ENCODE results near the gene NRG4. TPM values are rescaled to one million over a fixed set of nuclear protein-coding genes. Genes with fewer than 3 reads are reported as not detected.

NRG4 gene
- total RNA-seq, 2 donors from 2014 or later, result not detected

Other genes starting within 250 kb of the NRG4 start
- 10 to 100 TPM; 17.0 to 26.1 TPM for gene UBE2Q2, start 169.0 kb downstream of the NRG4 start, total RNA-seq
- 10 to 100 TPM; 36.8 to 55.1 TPM for gene FBXO22, start 108.5 kb downstream of the NRG4 start, total RNA-seq
- gene TMEM266, start 47.6 kb upstream of the NRG4 start, total RNA-seq, result under 1 TPM in 1 of 2 donors, not detected in 1; 0.15 TPM